NCI-H1694 (cell line): Measurements from ENCODE around the gene ZNF567.
"Not testable (repeated sequence)": the region's sequence is repeated elsewhere in the genome, so short reads cannot be mapped to it uniquely, and the experiment has no call there.

Source experiments
- DNase-seq: peaks from one replicate; lab custom pipeline; 2025; lab: John Stamatoyannopoulos, UW

ZNF567 gene

GRCh38 chr19:36687214-36688056, at the start of gene ZNF567:
ZNF567 (plus strand) TSS chr19:36687612; CDS start chr19:36694868, 7,256 bp downstream.
- DNase-seq, result peak; percentile 94

DNA sequence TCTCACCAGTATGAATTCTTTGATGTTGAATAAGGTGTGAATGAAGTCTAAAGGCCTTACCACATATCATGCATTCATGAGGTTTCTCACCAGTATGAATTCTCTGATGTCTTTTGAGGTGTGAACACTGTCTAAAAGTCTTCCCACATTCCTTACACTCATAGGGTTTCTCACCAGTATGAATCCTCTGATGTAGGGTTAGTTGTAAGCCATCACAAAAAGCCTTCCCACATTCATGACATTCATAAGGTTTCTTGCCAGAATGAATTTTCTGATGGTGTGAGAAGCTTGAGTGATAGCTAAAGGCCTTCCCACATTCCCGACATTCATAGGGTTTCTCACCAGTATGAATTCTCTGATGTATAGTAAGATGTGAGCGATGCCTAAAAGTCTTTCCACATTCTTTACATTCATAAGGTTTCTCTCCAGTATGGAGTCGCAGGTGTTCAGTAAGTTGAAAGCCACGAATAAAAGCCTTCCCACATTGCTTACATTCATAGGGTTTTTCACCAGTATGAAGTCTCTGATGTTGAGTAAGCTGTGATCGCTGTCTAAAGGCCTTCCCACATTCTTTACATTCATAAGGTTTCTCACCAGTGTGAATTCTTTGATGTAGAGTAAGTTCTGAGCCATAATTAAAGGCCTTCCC, 48.4 kb upstream of the ZNF567 start:
- DNase-seq, result no peak

DNA sequence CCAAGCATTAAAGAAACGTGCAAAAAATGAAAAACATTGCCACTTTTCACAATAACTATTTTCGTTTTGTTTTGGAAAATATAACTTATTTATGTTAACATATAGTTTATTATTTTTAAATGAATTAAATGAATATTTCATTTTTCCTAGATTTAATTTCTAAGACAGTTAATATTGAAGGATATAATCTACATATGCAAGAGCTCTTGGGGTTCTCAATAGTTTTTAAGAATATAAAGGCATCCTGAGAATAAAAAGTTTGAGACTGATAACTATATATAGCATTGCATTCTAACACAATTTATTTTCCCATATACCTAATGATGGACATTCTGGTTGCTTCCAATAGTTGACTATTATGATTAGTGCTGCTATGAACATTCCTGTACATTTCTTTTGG, 40.7 kb upstream of the ZNF567 start:
- no peak for DNase-seq

GRCh38 chr19:36652958-36653357, 34.5 kb upstream of the ZNF567 start:
- no peak for DNase-seq

GRCh38 chr19:36665832-36666231, 21.6 kb upstream of the ZNF567 start:
- DNase-seq, result no peak

DNA sequence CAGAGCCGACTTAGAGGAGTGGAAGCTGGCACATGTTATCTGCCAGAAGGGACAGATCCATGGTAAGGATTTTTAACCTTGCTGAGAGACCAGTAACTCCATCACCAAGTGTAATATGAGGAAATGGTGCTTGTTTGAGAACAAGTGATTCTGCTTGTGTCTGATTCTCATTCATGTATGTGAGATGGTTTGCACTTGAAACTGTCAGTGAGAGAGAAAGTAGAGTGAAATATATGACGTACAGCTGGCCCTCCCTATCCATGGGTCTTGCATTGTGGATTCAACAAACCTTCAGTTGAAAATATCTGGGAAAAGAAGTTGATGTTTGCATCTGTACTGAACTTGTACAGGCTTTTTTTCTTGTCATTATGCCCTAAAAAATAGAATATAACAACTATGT, 18.8 kb upstream of the ZNF567 start:
- no peak for DNase-seq

GRCh38 chr19:36672368-36672767, 15.0 kb upstream of the ZNF567 start:
- DNase-seq, result no peak

DNA sequence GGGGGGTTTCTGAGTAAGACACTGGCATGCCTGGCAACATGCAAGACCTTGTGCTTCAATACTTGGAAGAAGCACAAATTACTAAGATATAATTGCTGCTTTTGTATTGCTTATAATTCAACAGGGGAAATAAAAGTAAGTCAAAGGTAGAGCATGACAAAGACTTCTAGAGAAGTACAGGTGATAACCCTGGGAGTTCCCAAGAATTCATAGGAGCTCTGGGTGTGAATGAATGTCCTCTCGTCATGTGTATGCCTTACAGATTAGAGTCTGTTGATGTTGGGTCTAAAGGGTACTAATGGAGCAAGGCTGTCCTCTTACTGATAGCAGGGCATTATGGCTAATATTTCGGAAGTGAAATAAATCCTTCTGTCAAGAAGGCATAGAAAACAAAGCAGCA, 13.2 kb upstream of the ZNF567 start:
- no peak for DNase-seq

DNA sequence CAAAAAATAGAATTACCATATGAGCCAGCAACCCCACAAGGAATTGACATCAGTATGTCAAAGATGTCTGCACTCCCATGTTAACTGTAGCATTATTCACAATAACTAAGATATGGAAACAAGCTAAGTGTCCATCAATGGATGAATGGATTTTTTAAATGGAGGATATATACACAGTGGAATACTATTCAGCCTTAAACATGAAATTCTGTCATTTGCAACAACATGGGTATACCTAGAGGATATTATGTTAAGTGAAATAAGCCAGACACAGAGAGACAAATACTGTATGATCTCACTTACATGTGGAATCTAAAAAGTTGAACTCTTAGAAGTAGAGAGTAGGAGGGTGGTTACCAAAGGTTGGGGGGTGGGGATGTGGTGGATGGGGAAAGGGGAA, 8.0 kb upstream of the ZNF567 start:
- DNase-seq, result no peak

- no peak for DNase-seq
Observed at GRCh38 chr19:36685835-36686234, 1.6 kb upstream of the ZNF567 start.

- DNase-seq, result no peak
Observed at GRCh38 chr19:36686365-36687213, 823 bp upstream of the ZNF567 start.

DNA sequence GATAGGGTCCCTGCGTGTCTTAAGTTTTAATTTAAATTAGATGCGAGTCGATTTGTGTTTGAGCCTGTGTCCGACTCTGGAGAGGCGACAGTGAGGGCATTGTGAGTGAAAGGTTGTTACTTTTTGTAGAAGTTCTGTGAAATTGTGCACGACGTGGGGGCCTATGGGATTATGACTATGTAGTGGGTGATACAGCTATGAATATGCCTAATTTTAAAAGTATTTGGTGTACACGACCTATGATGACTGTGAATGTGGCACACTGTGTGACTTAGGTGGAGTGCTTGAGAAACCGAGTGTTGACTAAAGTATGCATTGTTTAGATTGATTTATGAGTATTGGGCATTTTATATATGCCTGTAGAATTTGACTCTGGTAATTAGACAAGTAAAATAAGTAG, 646 bp downstream of the ZNF567 start:
- DNase-seq, result no peak

GRCh38 chr19:36707134-36707533, 19.7 kb downstream of the ZNF567 start:
- no peak for DNase-seq

- DNase-seq, result no peak
Observed at GRCh38 chr19:36709423-36709822, 22.0 kb downstream of the ZNF567 start.

GRCh38 chr19:36719687-36720556, 32.5 kb downstream of the ZNF567 start:
- DNase-seq, result no peak

DNA sequence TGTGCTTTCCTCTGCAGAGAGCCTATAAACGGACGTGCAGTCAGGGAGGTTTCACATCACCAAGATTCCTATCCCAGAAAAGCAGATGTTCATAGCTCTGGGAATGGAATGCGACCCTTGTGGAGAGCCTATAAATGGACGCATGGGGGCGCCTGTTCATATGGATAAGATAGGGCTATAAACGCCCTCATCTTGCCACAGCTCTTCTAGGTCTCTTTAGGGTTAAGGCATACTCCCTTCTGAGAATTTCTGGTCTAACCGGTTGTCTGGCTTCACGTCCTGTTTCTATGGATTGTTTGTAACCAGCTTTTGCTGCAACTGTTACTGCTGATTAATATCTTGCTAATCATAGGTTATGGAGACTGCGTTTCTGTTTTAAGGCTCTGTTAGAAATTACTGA, 48.8 kb downstream of the ZNF567 start:
- not testable (repeated sequence) for DNase-seq

DNA sequence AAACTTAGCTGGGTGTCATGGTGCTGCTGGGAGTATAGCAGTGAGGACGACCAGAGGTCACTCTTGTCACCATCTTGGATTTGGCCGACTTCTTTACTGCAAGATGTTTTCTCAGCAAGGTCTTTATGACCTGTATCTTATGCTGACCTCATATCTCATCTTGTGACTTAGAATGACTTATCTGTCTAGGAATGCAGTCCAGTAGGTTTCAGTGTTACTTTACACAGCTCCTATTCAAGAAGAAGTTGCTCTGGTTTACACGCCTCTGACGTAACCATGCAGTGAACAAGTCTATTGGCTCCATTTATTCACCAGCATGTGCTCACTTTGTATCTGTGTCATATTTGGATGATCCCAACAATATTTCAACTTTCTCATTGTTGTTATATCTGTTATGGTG, 58.5 kb downstream of the ZNF567 start:
- DNase-seq, result no peak

GRCh38 chr19:36747750-36748149, 60.3 kb downstream of the ZNF567 start:
- DNase-seq, result no peak

DNA sequence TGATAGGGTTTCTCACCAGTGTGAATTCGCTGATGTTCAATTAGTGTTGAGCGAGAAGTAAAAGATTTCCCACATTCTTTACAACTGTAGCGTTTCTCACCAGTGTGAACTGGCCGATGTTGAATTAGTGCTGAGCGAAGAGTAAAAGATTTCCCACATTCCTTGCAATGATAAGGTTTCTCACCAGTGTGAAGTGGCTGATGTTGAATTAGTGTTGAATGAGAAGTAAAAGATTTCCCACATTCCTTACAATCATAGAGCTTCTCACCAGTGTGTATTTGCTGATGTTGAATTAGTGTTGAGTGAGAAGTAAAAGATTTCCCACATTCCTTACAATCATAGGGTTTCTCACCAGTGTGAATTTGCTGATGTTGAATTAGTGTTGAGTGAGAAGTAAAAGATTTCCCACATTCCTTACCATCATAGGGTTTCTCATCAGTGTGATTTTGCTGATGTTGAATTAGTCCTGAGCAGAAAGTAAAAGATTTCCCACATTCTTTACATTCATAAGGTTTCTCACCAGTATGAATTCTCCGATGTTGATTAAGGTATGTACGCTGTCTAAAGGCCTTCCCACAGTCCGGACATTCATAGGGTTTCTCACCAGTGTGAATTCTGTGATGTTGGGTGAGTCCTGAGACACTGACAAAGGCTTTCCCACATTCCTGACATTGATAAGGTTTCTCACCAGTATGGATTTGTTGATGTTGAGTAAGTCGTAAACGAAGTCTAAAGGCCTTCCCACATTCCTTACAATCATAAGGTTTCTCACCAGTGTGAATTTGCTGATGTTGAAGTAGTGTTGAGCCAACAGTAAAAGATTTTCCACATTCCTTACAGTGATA, 61.2 kb downstream of the ZNF567 start:
- DNase-seq, result no peak

DNA sequence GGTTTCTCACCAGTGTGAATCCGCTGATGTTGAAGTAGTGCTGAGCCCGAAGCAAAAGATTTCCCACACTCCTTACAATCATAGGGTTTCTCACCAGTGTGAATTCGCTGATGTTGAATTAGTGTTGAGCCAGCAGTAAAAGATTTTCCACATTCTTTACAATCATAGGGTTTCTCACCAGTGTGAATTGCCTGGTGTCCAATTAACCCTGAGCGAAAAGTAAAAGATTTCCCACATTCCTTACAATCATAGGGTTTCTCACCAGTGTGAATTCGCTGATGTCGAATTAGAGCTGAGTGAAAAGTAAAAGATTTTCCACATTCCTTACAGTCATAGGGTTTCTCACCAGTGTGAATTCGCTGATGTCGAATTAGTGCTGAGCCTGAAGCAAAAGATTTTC, 62.2 kb downstream of the ZNF567 start:
- DNase-seq, result not testable (repeated sequence)
